HUES64 (cell line): ENCODE data around the gene CRTAP.
"Not testable (repeated sequence)": the region's sequence is repeated elsewhere in the genome, so short reads cannot be mapped to it uniquely, and the experiment has no call there.

Source experiments
- H3K27ac ChIP-seq: 2 replicates; pipeline ENCODE4 v1.7.0; 2013; ENCODE audit warnings: low read depth, low read length, inconsistent platforms
- H3K27me3 ChIP-seq: 2 replicates; pipeline ENCODE4 v1.6.1; 2013; ENCODE audit warnings: mild to moderate bottlenecking, low read length; ENCODE audit not compliant: insufficient read depth
- H3K36me3 ChIP-seq: 2 replicates; pipeline ENCODE4 v1.6.1; 2013; ENCODE audit warnings: mild to moderate bottlenecking, low read length; ENCODE audit not compliant: insufficient read depth
- H3K4me1 ChIP-seq: 2 replicates; pipeline ENCODE4 v1.6.1; 2013; ENCODE audit warnings: mild to moderate bottlenecking, low read length, moderate library complexity; ENCODE audit not compliant: insufficient read depth
- H3K4me3 ChIP-seq: 2 replicates; pipeline ENCODE4 v1.5.1; 2013; ENCODE audit warnings: mild to moderate bottlenecking, low read length, moderate library complexity
- H3K9ac ChIP-seq: 2 replicates; pipeline ENCODE4 v1.6.1; 2013; ENCODE audit warnings: mild to moderate bottlenecking, low read depth, low read length
- H3K9me3 ChIP-seq: 2 replicates; pipeline ENCODE4 v1.6.1; 2013; ENCODE audit warnings: low read depth, low read length; ENCODE audit not compliant: insufficient read depth
- WGBS: fragments of 150-250, 120-280 bp; methylation state at CpG from one replicate; pipeline ENCODE4 v1.1.7; 2013; ENCODE audit warnings: missing lambda C conversion rate; 5-methylcytosine and 5-hydroxymethylcytosine counted together

The CRTAP gene

GRCh38 chr3:33100229-33100628 is 13.6 kb upstream of the CRTAP start:
- H3K9ac ChIP-seq, result no peak overlapping the region
- peaks cover 7% of the 10 kb centered on the region; the same call in 1 of the 2 replicates for H3K27me3 ChIP-seq
- H3K36me3 ChIP-seq, result no peaks in the 10 kb centered on the region
- no peak overlapping the region for H3K4me3 ChIP-seq
- no peaks in the 10 kb centered on the region for H3K4me1 ChIP-seq
- H3K9me3 ChIP-seq, result no peaks in the 10 kb centered on the region
- 80% methylated on average over 2 of the region's 2 CpGs for WGBS
- no peak overlapping the region for H3K27ac ChIP-seq

- H3K9ac ChIP-seq, result no peak overlapping the region
- 99% methylated on average over 3 of the region's 3 CpGs for WGBS
- H3K36me3 ChIP-seq, result no peaks in the 10 kb centered on the region
- no peak overlapping the region for H3K4me3 ChIP-seq
- no peak overlapping the region for H3K27ac ChIP-seq
- no peaks in the 10 kb centered on the region for H3K9me3 ChIP-seq
- H3K27me3 ChIP-seq, result no peaks in the 10 kb centered on the region
- H3K4me1 ChIP-seq, result no peaks in the 10 kb centered on the region
Observed at GRCh38 chr3:33103034-33103433, 10.8 kb upstream of the CRTAP start.

DNA sequence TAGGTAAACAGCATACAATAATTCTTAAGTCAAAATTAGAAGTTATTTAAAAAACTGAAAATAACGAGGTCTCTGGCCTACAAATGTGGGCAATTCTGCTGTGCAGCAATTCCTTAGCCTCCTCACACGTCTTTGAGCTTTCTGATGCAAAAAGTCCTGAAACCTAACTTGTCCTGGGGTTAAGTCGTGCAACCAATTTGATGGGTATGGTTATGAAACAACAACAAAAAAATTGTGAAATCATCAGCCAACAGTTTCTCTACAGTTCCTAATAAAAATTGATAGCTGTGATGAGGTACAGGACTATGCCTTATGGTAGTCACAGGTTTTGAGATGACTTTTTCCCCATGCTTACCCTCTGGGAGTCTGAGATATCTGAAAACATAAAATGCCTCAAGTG is 10.3 kb upstream of the CRTAP start:
- Histone ChIP-seq H3K4me3 (no peak overlapping the region), H3K36me3 (no peaks in the 10 kb centered on the region), H3K4me1 (no peaks in the 10 kb centered on the region), H3K27ac (no peak overlapping the region), H3K27me3 (no peaks in the 10 kb centered on the region), H3K9ac (no peak overlapping the region), H3K9me3 (no peaks in the 10 kb centered on the region)
- WGBS, result 96% methylated on average over 3 of the region's 3 CpGs

DNA sequence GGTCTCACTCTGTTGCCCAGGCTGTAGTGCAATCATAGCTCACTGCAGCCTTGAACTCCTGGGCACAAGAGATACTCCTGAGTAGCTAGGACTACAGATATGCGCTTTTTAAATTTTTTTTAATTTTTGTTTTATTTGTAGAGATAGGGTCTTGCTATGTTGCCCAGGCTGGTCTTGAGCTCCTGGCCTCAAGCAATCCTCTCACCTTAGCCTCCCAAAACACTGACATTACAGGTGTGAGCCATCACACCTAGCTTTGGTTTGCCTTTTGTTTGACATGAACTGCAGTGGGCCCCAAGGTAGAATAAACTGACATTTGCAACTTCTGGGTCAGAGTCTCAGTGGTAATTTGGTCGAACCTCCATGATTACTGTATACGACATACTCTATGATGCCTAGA is 9.0 kb upstream of the CRTAP start:
- Histone ChIP-seq H3K27me3 (no peaks in the 10 kb centered on the region), H3K4me3 (no peak overlapping the region), H3K4me1 (no peaks in the 10 kb centered on the region), H3K27ac (no peak overlapping the region), H3K9me3 (no peaks in the 10 kb centered on the region), H3K9ac (no peak overlapping the region), H3K36me3 (no peaks in the 10 kb centered on the region)
- WGBS, result 96% methylated on average over 3 of the region's 3 CpGs

- no peak overlapping the region for H3K9ac ChIP-seq
- no peaks in the 10 kb centered on the region for H3K27me3 ChIP-seq
- no peaks in the 10 kb centered on the region for H3K4me1 ChIP-seq
- H3K4me3 ChIP-seq, result no peak overlapping the region
- H3K36me3 ChIP-seq, result no peaks in the 10 kb centered on the region
- no peak overlapping the region for H3K27ac ChIP-seq
- no peaks in the 10 kb centered on the region for H3K9me3 ChIP-seq
- 81% methylated on average over 3 of the region's 3 CpGs for WGBS
Observed at GRCh38 chr3:33105341-33105948, 8.4 kb upstream of the CRTAP start.

DNA sequence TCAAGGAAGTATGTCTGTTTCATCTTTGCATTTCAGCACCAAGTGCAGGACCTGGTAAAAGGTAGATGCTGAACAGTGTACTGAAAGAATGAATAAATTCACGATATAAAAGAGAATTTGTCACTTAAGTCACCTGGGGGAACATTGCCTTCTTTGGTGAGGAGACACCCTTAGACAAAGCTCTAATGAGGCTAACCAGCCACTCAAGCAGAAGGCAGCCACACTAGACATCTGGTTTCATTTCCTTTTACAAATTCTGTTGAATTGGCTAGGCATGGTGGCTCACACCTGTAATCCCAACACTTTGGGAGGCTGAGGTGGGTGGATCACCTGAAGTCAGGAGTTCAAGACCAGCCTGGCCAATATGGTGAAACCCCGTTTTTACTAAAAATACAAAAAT is 7.0 kb upstream of the CRTAP start:
- H3K36me3 ChIP-seq, H3K9me3 ChIP-seq, H3K4me1 ChIP-seq, H3K27ac ChIP-seq, H3K27me3 ChIP-seq, H3K9ac ChIP-seq, H3K4me3 ChIP-seq: not testable (repeated sequence)
- WGBS, result 100% methylated on average over 2 of the region's 2 CpGs

GRCh38 chr3:33111581-33111980 is 2.2 kb upstream of the CRTAP start:
- no peaks in the 10 kb centered on the region for H3K9me3 ChIP-seq
- no peak overlapping the region for H3K4me3 ChIP-seq
- H3K9ac ChIP-seq, result no peak overlapping the region
- H3K27me3 ChIP-seq, result 0 out of 2 replicates have a peak, but pooled peaks cover 7% of the 10 kb centered on the region
- H3K36me3 ChIP-seq, result no peaks in the 10 kb centered on the region
- no peak overlapping the region for H3K27ac ChIP-seq
- peaks cover 10% of the 10 kb centered on the region; the same call in 1 of the 2 replicates for H3K4me1 ChIP-seq
- 96% methylated on average over 8 of the region's 8 CpGs for WGBS

- Histone ChIP-seq H3K36me3 (no peaks in the 10 kb centered on the region), H3K4me3 (peak overlapping the region; percentile 66), H3K27ac (peak overlapping the region; percentile 37; the same call in 1 of the 2 replicates), H3K9ac (no peak overlapping the region), H3K27me3 (0 out of 2 replicates have a peak, but pooled peaks cover 7% of the 10 kb centered on the region), H3K9me3 (no peaks in the 10 kb centered on the region), H3K4me1 (peaks cover 10% of the 10 kb centered on the region; the same call in 1 of the 2 replicates)
- WGBS, result 51% methylated on average over 14 of the region's 14 CpGs
Observed at GRCh38 chr3:33114622-33115023, 809 bp downstream of the CRTAP start.

- Histone ChIP-seq H3K27ac (peak overlapping the region; percentile 7; the same call in 1 of the 2 replicates), H3K27me3 (0 out of 2 replicates have a peak, but pooled peaks cover 7% of the 10 kb centered on the region), H3K9ac (no peak overlapping the region), H3K9me3 (no peaks in the 10 kb centered on the region), H3K4me3 (peak overlapping the region; percentile 66), H3K4me1 (peaks cover 10% of the 10 kb centered on the region; the same call in 1 of the 2 replicates), H3K36me3 (peaks cover 2% of the 10 kb centered on the region)
- WGBS, result 73% methylated on average over 13 of the region's 13 CpGs
Observed at GRCh38 chr3:33115024-33115768, 1.4 kb downstream of the CRTAP start.

GRCh38 chr3:33117461-33117860 is 3.6 kb downstream of the CRTAP start:
- 91% methylated on average over 3 of the region's 3 CpGs for WGBS
- H3K4me1 ChIP-seq, result peaks cover 10% of the 10 kb centered on the region; the same call in 1 of the 2 replicates
- H3K9ac ChIP-seq, result no peak overlapping the region
- H3K36me3 ChIP-seq, result peaks cover 16% of the 10 kb centered on the region
- H3K27ac ChIP-seq, result no peak overlapping the region
- H3K27me3 ChIP-seq, result 0 out of 2 replicates have a peak, but pooled peaks cover 3% of the 10 kb centered on the region
- H3K9me3 ChIP-seq, result no peaks in the 10 kb centered on the region
- no peak overlapping the region for H3K4me3 ChIP-seq

GRCh38 chr3:33119891-33120290 is 6.1 kb downstream of the CRTAP start:
- Histone ChIP-seq H3K4me3 (no peak overlapping the region), H3K27me3 (no peaks in the 10 kb centered on the region), H3K27ac (no peak overlapping the region), H3K9me3 (no peaks in the 10 kb centered on the region), H3K9ac (no peak overlapping the region), H3K4me1 (peaks cover 5% of the 10 kb centered on the region; the same call in 1 of the 2 replicates), H3K36me3 (peaks cover 27% of the 10 kb centered on the region)
- WGBS, result 96% methylated on average over 3 of the region's 3 CpGs
